HEK293T (cell line): ENCODE results near the gene BAG3.

ENCODE experiments used
- CTCF ChIA-PET: fragments of 350-600 bp; formaldehyde crosslinking; extraction: SDS; loops from one replicate; lab custom pipeline; 2021; ENCODE audit warnings: antibody characterized with exemption, inconsistent platforms; lab: Yijun Ruan, JAX
- POLR2A ChIA-PET: fragments of 350-600 bp; formaldehyde crosslinking; extraction: SDS; loops from one replicate; lab custom pipeline; 2020; ENCODE audit warnings: antibody characterized with exemption, inconsistent platforms; lab: Yijun Ruan, JAX
- DNase-seq: peaks from one replicate; pipeline ENCODE4 v3.0.0; 2012; ENCODE audit warnings: mixed read lengths; ENCODE audit errors: extremely low spot score
- ARNT ChIP-seq: fragments of 450-650 bp; IDR thresholded peaks from 2 replicates; pipeline ENCODE4 v1.6.1; 2017; ENCODE audit warnings: mild to moderate bottlenecking
- BHLHE40 ChIP-seq: fragments of 450-650 bp; IDR thresholded peaks from 2 replicates; pipeline ENCODE4 v1.6.1; 2016; ENCODE audit warnings: mild to moderate bottlenecking, moderate library complexity, borderline replicate concordance
- CTBP1 ChIP-seq: fragments of 450-650 bp; IDR thresholded peaks from 2 replicates; pipeline ENCODE4 v1.6.1; 2016; ENCODE audit warnings: borderline replicate concordance
- ELF4 ChIP-seq: fragments of 450-650 bp; IDR thresholded peaks from 2 replicates; pipeline ENCODE4 v1.6.1; 2017; ENCODE audit warnings: antibody characterized with exemption
- FOXA1 ChIP-seq: fragments of 450-650 bp; IDR thresholded peaks from 2 replicates; pipeline ENCODE4 v1.6.1; 2016; ENCODE audit warnings: mild to moderate bottlenecking
- FOXK2 ChIP-seq: fragments of 450-650 bp; IDR thresholded peaks from 2 replicates; pipeline ENCODE4 v1.6.1; 2016; ENCODE audit warnings: mild to moderate bottlenecking
- FOXM1 ChIP-seq: fragments of 450-650 bp; IDR thresholded peaks from 2 replicates; pipeline ENCODE4 v1.6.1; 2017; ENCODE audit warnings: mild to moderate bottlenecking, borderline replicate concordance
- HDGF ChIP-seq: fragments of 450-650 bp; IDR thresholded peaks from 2 replicates; pipeline ENCODE4 v1.6.1; 2017; ENCODE audit warnings: antibody characterized with exemption, borderline replicate concordance
- L3MBTL2 ChIP-seq: fragments of 450-650 bp; conservative IDR thresholded peaks from 2 replicates; pipeline ENCODE4 v1.6.1; 2016; ENCODE audit warnings: mild to moderate bottlenecking
- LEF1 ChIP-seq: fragments of 450-650 bp; IDR thresholded peaks from 2 replicates; pipeline ENCODE4 v1.6.1; 2017; ENCODE audit warnings: mild to moderate bottlenecking, borderline replicate concordance
- NFRKB ChIP-seq: fragments of 450-650 bp; IDR thresholded peaks from 2 replicates; pipeline ENCODE4 v1.6.1; 2016; ENCODE audit warnings: mild to moderate bottlenecking, moderate library complexity
- SP1 ChIP-seq: fragments of 450-650 bp; IDR thresholded peaks from 2 replicates; pipeline ENCODE4 v1.6.1; 2017
- SUZ12 ChIP-seq: fragments of 450-650 bp; IDR thresholded peaks from 2 replicates; pipeline ENCODE4 v1.6.1; 2016; ENCODE audit warnings: mild to moderate bottlenecking
- TARDBP ChIP-seq: fragments of 450-650 bp; IDR thresholded peaks from 2 replicates; pipeline ENCODE4 v1.6.1; 2016
- ZNF384 ChIP-seq: fragments of 450-650 bp; IDR thresholded peaks from 2 replicates; pipeline ENCODE4 v1.6.1; 2016
- TF ChIP-seq, protein P1 (sequence below): fragments of 450-650 bp; IDR thresholded peaks from 2 replicates; pipeline ENCODE4 v1.6.1; 2016

The BAG3 gene

DNA sequence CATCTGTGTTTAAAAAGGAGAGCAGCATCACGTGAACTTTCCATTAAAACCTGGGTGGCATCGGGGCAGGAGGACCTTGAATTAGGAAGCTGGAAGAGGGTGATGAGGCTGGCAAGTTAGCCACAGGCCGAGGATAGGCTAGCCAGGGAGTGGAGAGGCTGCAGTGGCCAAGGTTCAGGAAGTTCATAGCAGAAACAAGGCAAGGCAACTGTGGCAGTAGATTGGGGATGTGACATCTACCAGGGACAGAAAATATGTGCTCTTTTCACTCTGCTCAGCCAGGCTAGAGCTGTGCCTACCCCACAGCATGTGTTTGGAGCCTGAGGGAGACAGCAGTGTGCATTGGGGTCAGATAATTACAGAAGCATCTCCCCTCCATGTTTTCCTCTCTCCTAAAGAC, 72.4 kb downstream of the BAG3 start:
- ChIA-PET CTCF (no interaction called here), POLR2A (interaction anchor here (1.0 to 3.7 kb wide), 2 partner anchors 9 to 19 kb away, joined by 3 to 37 read pairs; no protein-coding TSS in a partner anchor)
- DNase-seq: no peak
- TF ChIP-seq FOXA1: no peak
- no peak for TF ChIP-seq FOXM1
- TF ChIP-seq NFRKB: no peak
- no peak for TF ChIP-seq LEF1
- no peak for TF ChIP-seq TARDBP
- TF ChIP-seq, protein P1, sequence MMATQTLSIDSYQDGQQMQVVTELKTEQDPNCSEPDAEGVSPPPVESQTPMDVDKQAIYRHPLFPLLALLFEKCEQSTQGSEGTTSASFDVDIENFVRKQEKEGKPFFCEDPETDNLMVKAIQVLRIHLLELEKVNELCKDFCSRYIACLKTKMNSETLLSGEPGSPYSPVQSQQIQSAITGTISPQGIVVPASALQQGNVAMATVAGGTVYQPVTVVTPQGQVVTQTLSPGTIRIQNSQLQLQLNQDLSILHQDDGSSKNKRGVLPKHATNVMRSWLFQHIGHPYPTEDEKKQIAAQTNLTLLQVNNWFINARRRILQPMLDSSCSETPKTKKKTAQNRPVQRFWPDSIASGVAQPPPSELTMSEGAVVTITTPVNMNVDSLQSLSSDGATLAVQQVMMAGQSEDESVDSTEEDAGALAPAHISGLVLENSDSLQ: no peak
- no peak for TF ChIP-seq ZNF384
- TF ChIP-seq ELF4: no peak
- TF ChIP-seq L3MBTL2: no peak
- no peak for TF ChIP-seq HDGF

DNA sequence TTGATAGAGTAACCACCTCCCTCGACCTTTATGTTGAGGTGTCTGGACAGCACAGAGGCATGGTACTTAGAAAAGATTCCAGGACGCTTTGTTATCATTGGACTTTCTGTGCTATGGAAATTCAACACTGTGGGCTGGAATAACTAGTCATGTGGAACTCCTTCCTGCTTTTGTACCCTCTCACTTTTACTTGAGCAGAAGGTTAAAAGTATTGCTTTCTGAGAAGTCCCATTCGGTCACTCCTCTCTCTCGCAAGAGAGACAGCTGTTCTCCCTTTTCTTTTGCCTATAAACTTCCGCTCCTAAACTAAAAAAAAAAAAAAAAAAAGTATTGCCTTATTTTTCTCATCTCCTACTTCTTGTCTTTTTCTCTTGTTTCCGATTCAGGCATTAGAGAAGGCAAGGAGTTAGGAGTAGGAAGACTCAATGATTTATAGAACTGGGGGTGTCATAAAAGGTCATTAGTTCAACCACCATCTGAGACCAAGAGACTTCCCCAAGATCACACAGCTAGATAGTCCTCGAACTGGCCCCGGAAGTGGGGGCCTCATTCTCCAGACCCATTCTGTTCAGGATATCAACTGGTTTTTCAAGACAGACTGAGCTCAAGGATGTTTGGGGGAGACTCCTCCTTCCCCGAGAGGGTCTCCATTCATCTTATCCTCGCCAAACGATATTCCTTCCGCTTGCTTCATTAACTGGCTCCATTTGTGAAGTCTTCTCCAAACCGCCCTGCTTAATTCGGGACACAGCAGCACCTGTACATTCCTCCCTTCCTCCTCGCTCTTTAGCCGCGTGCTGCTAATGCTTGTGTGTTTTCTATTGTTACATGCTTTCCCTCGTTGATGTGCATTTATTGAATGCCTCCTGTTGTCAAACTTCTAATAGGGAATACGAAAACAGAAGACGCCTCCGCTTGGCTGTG, 73.7 kb downstream of the BAG3 start:
- ChIA-PET POLR2A (interaction anchor here (0.8 to 3.7 kb wide), 18 partner anchors 10 to 168 kb away, joined by 3 to 37 read pairs (median 6); partner anchors contain the start of genes BAG3, SEC23IP and TIAL1), CTCF (interaction anchor here (1.1 to 1.7 kb wide), 2 partner anchors 26 to 38 kb away, joined by 3 to 9 read pairs; no protein-coding TSS in a partner anchor)
- peak; percentile 36 for DNase-seq
- TF ChIP-seq L3MBTL2 (peak; percentile 89), CTBP1 (no peak), LEF1 (no peak), ARNT (no peak), ZNF384 (peak; percentile 44; the same call in 1 of the 2 replicates), TARDBP (no peak)
- TF ChIP-seq, protein P1: 0 out of 2 replicates have a peak, but pooled peaks have one; percentile 3

DNA sequence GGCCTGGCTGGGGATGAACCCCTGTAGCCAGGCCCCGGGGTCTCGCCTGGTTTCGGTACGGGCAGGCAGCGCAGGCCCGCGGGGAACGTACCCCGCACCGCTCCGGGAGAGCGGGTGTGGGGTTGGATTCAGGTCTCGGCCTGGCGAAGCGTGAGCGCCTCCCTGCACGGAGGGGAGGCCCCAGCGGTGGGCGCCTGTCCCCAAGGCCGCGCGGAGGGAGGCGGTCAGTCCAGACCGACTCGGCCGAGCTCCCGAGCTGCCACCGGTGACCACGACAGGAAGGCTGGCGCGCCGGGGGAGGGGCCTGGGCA, 74.3 kb downstream of the BAG3 start:
- ChIA-PET POLR2A (interaction anchor here (0.6 to 3.7 kb wide), 20 partner anchors 10 to 167 kb away, joined by 3 to 37 read pairs (median 6); partner anchors contain the start of genes BAG3, SEC23IP and TIAL1), CTCF (interaction anchor here (0.9 to 1.7 kb wide), 3 partner anchors 12 to 38 kb away, joined by 3 to 9 read pairs (median 3); no protein-coding TSS in a partner anchor)

DNA sequence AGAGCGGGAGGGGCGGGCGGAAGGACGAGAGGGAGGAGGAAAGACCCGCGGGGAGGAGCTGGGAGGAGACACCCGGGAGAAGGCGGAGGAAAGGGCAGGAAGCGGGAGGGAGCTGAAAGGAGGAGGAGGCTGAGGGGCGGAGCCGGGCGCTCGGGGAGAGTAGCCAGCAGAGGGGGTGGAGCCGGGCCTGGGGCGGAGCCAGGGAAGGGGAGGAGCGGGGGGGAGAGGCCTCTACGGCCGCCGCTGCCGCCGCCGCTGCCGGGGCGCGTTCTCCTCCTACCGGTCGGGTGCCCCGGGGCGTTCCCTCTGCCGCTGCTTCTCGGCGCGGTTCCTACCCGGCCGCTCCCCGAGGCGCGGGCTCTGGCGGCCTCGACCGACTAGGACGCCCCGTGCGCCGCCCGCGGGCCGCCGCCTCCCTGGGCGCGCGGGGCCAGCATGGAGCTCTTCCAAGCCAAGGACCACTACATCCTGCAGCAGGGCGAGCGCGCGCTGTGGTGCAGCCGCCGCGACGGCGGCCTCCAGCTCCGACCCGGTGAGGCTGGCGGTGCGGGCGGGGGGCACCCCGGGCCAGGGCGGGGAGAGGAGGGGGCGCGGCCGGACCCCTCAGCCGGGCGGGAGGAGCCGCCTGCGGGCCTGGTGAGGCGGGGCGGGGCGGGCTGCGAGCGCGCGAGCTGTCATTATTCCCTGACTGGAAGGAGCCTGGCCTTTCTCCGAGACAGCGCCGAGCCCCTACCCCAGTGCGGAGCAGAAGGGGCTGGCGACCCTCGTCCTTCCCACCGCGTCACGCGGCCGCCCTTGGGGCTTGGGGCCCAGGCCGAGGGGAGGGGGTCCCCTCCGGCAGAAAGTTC, 74.9 kb downstream of the BAG3 start, which contains the start of gene INPP5F:
Gene INPP5F, plus strand, starts transcription at position 223 of the 848 bp plus-strand sequence. Its CDS starts 213 bp downstream, at position 436.
- no peak for TF ChIP-seq BHLHE40
- ChIA-PET CTCF (interaction anchor here (0.9 to 1.7 kb wide), 3 partner anchors 11 to 39 kb away, joined by 3 to 9 read pairs (median 3); no protein-coding TSS in a partner anchor), POLR2A (interaction anchor here (0.6 to 3.7 kb wide), 22 partner anchors 8 to 171 kb away, joined by 3 to 37 read pairs (median 4); partner anchors contain the start of genes BAG3, SEC23IP and TIAL1)
- DNase-seq: peak; percentile 100

More for the DNA sequence above, 74.3 kb downstream of the BAG3 start:
- TF ChIP-seq L3MBTL2 (peak; percentile 45; the same call in 1 of the 2 replicates), TARDBP (no peak), SP1 (no peak)
- DNase-seq: no peak

DNA sequence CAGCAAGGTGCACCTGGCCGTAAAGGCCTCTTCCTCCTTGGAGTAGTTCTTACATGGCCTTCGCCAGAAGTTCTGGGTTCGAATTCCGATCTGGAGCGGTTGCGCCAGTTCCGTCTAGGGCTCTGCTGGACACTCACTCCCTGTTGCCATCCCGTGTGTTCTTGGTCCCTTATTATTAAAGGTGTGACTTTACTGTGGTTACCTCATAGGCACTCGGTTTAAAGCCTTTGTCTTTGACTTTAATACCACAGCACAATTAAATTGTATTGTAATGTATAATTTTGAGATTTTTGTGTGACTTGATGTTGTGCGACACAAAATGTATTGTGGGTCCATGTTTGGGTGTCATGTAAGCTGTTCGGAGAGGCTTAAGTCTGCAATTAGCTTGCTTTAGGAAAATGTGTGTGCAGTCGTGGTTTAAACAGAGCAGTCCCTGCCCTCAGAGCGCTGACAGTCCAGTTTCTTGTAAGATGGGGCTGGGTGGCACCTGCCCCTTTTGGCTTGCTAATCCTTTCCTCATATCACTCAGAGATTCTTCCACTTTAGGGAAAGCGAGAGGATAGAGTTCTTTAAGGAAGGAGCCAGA, 75.6 kb downstream of the BAG3 start:
- DNase-seq: no peak
- ChIA-PET POLR2A (interaction anchor here (0.8 to 3.7 kb wide), 13 partner anchors 8 to 166 kb away, joined by 3 to 37 read pairs (median 7); partner anchors contain the start of genes BAG3 and SEC23IP), CTCF (no interaction called here)
- TF ChIP-seq, protein P1: no peak
- TF ChIP-seq SP1 (no peak), HDGF (no peak), CTBP1 (no peak), TARDBP (no peak), ZNF384 (no peak), NFRKB (no peak), FOXM1 (no peak), FOXA1 (no peak), LEF1 (no peak), ELF4 (no peak), L3MBTL2 (no peak), SUZ12 (no peak), ARNT (no peak), BHLHE40 (no peak), FOXK2 (no peak)
